ENCODE measurements around the gene GNB1.
"Not testable (repeated sequence)": the region's sequence is repeated elsewhere in the genome, so short reads cannot be mapped to it uniquely, and the experiment has no call there.

The GNB1 gene

DNA sequence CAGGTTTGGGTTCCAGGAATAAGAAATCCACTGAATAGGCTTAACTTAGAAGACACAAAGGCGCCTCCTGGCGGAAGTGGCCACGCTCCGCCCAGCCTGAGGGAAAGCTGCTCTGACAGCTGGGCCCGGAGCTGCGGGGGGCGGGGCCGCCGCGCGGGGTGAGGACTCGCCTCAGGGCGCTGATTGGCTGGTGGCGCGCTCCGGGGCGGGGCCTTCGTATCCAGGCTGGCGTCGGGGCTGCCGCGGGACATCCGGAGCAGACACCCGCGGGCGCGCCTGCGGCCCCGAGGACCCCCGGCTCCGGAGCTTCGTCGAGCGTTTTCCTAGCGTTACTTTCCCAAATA is 144.3 kb downstream of the GNB1 start:
- not testable (repeated sequence) for DNase-seq (ENCODE audit: low read depth in 2 of 2)

DNA sequence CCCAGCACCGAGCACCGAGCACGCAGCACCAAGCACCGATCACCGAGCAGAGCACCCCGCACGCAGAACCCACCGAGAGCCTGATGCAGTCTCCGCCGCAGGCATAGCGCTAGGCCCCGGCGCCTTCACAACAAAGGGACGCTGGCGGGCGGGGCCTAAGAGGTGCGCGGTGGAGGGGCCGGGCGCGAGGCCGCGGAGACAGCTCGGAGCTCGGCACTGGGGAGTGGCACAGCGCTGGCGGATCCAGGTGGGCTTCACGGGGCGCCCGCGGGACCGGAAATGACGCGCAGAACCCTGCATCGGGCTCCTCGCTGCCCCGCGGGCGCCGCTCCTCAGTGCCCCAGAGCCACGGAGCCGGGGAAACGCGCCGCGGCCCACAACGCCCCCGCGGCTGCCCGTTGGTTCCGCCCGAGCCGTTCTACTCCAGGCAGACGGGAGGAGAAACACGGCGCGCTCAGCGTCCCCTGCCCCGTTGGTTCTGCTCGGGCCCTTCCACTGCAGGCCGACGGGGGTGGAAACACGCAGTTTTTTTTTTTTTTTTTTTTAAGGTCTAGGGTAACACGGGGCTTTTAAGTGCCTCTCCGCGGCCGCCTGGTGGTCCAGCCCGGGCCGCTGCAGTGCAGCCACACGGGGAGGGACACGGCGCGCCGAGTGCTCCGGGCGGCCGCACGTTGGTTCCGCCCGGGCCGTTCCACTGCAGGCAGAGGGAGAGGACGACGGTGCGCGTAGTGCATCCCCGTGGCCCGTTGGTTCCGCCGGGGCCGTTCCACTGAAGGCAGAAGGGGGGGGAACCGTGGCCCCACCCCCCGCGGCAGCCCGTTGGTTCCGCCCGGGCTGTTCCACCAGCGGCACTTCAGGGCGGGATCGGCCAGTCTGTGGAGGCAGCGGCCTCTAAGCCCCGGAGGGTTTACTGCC is 145.0 kb downstream of the GNB1 start:
- peak; percentile 60 to 78 for DNase-seq (ENCODE audit: low read depth in 2 of 2)

DNA sequence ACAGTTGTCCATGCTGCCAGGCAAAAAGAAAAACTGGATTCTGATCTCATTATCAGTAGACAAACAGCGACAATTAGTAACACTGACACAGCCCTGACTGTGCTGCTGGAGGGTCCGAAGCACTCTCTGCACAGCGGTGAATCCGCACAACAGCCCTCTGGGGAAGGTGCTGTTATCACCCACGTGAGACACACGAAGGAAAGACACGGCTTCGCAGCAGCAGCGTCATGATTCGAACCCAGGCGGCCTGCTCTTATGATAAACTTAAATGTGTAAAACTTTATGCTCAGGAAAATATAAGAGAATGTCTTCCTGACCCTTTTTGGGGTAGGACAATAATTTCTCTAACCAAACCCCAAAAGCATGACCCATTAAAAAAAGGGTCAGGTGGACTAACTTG is 148.4 kb downstream of the GNB1 start:
- not testable (repeated sequence) for DNase-seq (ENCODE audit: low read depth in 2 of 2)

DNA sequence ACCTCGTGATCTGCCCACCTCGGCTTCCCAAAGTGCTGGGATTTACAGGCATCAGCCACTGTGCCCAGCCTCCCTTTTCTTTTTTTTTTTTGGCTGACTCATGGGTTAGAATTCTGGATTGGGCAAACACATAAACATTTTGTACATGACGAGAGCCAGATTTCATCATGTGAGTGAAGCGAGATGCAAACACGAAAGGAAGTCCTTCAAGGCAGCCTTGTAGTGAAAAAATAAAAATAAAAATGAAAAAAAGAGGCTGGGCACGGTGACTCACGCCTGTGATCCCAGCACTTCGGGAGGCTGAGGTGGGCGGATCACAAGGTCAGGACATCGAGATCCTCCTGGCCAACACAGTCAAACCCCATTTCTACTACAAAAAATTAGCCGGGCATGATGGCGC is 149.9 kb downstream of the GNB1 start:
- DNase-seq (ENCODE audit: low read depth in 2 of 2) = not testable (repeated sequence)

DNA sequence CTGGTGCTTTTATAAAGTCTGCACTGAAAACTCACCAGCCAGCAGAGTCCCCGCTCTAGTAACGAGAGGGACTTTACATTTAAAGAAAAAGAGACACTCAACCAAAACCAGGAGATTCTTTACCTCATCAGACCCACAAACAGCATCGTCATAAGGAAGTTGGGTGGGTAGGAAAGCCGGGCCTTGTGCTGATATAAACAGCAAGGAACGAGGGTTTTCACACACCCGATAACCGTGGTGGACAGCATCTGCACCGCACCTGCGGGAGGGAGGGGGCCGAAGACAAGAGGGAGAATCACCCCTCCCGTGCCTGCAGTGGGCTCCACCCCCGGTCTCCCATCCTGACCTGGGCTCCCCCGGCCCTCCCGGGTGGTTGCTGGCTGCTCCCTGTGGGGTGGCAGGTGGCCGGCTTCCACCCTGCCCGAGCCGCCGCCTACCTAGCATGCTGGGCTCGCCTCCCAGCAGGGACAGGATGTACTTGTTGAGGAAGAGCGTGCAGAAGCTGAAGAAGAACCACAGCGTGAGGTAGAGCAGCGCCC is 152.0 kb downstream of the GNB1 start:
- DNase-seq (ENCODE audit: low read depth in 2 of 2) = not testable (repeated sequence)

DNA sequence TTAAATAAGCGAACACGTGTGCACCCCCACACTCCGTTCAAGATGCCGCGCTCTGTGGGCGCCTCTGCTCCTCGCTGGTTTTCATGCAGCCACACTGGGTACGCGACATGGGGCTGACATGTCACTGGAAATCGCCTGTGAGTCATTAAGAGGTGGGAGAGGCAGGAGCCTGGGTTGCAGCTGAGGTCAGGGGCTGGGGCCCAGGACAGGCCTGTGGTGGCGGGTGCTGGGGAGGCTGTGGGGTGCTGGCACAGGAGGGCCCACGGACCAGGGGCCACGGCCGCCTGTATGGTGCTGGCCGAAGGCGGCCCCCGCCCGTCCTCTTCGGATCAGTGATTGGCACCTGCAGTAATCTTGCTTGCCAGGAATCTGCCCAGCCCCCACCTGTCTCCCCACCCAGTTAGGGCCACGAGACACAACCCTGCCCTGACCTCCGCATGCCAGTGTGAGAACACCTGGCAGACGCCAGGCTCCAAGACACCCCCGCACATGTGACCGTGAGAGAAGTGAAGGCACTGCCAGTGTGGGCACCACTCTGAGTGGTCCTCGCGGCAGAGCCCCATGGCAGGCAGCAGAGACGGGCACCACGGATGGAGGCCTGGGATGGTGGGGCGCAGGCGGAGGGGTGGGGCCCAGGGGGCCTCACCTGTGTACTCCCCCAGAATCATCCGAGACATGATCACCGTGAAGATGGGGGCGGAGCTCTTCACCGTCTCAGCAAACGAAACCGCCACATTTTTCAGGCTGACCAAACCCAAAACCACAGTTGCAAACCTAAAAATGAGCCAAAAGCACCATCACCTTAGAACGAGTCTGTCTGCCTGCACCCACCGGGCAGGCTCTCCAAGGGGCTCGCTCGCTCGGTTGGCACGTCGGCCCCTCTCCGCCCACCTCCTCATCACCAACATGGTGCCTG is 153.0 kb downstream of the GNB1 start:
- DNase-seq (ENCODE audit: low read depth in 2 of 2) = not testable (repeated sequence)

Measured in stimulated activated CD8-positive, alpha-beta memory T cell treated with anti-CD3 and anti-CD28 coated beads, Interleukin-15, amount 100 ng/mL, for 4 hours (primary cell).